ENCODE results near the gene HMCN1. TPM values are rescaled to one million over a fixed set of nuclear protein-coding genes. Genes with fewer than 3 reads are reported as not detected.

The HMCN1 gene
- total RNA-seq: under 1 TPM in 1 of 2 experiments, not detected in 1; under 0.01 TPM

GRCh38 chr1:185733818-185734735, at the start of gene HMCN1:
TSS of gene HMCN1 (plus strand) at chr1:185734391. CDS start at chr1:185734780, 389 bp downstream.

